NCI-H2029 treated with DMSO at 0.1 percent for 48 hours (cell line): ENCODE measurements around the gene ZNF827.

ENCODE experiments used
- DNase-seq: peaks from one replicate; lab custom pipeline; 2025; lab: John Stamatoyannopoulos, UW

The ZNF827 gene

GRCh38 chr4:145760961-145761929 is 177.4 kb downstream of the ZNF827 start:
- DNase-seq, result no peak

GRCh38 chr4:145760176-145760575 is 178.4 kb downstream of the ZNF827 start:
- no peak for DNase-seq

- no peak for DNase-seq
These were observed 181.4 kb downstream of the ZNF827 start for GRCh38 chr4:145757188-145757587.

- DNase-seq, result no peak
These were observed 182.4 kb downstream of the ZNF827 start for GRCh38 chr4:145756244-145756643.

- DNase-seq, result no peak
These were observed 182.8 kb downstream of the ZNF827 start for GRCh38 chr4:145755802-145756201.

- DNase-seq, result no peak
These were observed 195.0 kb downstream of the ZNF827 start for GRCh38 chr4:145743641-145744040.

GRCh38 chr4:145740806-145741205 is 197.8 kb downstream of the ZNF827 start:
- DNase-seq, result no peak

- DNase-seq, result no peak
These were observed 198.8 kb downstream of the ZNF827 start for GRCh38 chr4:145739845-145740244.

GRCh38 chr4:145736241-145736831 is 202.3 kb downstream of the ZNF827 start:
- peak; percentile 69 for DNase-seq

GRCh38 chr4:145735827-145736226 is 202.8 kb downstream of the ZNF827 start:
- no peak for DNase-seq

GRCh38 chr4:145735347-145735675 is 203.3 kb downstream of the ZNF827 start:
- DNase-seq, result no peak

- no peak for DNase-seq
These were observed 203.9 kb downstream of the ZNF827 start for GRCh38 chr4:145734576-145735346.

- no peak for DNase-seq
These were observed 204.6 kb downstream of the ZNF827 start for GRCh38 chr4:145734031-145734430.

GRCh38 chr4:145732895-145733880 is 205.4 kb downstream of the ZNF827 start:
- DNase-seq, result peak; percentile 49

- no peak for DNase-seq
These were observed 206.4 kb downstream of the ZNF827 start for GRCh38 chr4:145732001-145732815.

GRCh38 chr4:145731028-145731427 is 207.6 kb downstream of the ZNF827 start:
- DNase-seq, result peak; percentile 66

- DNase-seq, result no peak
These were observed 208.6 kb downstream of the ZNF827 start for GRCh38 chr4:145730026-145730425.

- DNase-seq, result no peak
These were observed 215.3 kb downstream of the ZNF827 start for GRCh38 chr4:145723336-145723735.

- DNase-seq, result no peak
These were observed 216.1 kb downstream of the ZNF827 start for GRCh38 chr4:145722561-145722960.

- no peak for DNase-seq
These were observed 218.0 kb downstream of the ZNF827 start for GRCh38 chr4:145720656-145721055.
